ENCODE measurements around the gene ALKBH2.

- TF ChIP-seq, protein P1, sequence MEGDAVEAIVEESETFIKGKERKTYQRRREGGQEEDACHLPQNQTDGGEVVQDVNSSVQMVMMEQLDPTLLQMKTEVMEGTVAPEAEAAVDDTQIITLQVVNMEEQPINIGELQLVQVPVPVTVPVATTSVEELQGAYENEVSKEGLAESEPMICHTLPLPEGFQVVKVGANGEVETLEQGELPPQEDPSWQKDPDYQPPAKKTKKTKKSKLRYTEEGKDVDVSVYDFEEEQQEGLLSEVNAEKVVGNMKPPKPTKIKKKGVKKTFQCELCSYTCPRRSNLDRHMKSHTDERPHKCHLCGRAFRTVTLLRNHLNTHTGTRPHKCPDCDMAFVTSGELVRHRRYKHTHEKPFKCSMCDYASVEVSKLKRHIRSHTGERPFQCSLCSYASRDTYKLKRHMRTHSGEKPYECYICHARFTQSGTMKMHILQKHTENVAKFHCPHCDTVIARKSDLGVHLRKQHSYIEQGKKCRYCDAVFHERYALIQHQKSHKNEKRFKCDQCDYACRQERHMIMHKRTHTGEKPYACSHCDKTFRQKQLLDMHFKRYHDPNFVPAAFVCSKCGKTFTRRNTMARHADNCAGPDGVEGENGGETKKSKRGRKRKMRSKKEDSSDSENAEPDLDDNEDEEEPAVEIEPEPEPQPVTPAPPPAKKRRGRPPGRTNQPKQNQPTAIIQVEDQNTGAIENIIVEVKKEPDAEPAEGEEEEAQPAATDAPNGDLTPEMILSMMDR (IDR thresholded peaks at IDR 0.05): no peak
- no peak for TF ChIP-seq POLR2A (IDR thresholded peaks at IDR 0.05)
Observed at GRCh38 chr12:109069307-109070271, 23.7 kb downstream of the ALKBH2 start.
